ENCODE measurements around the gene CAPG. TPM values are rescaled to one million over a fixed set of nuclear protein-coding genes. Genes with fewer than 3 reads are reported as not detected.
"Not testable (repeated sequence)": the region's sequence is repeated elsewhere in the genome, so short reads cannot be mapped to it uniquely, and the experiment has no call there.

The CAPG gene
- total RNA-seq, 1 donor from 2014 or later = 165 TPM

DNA sequence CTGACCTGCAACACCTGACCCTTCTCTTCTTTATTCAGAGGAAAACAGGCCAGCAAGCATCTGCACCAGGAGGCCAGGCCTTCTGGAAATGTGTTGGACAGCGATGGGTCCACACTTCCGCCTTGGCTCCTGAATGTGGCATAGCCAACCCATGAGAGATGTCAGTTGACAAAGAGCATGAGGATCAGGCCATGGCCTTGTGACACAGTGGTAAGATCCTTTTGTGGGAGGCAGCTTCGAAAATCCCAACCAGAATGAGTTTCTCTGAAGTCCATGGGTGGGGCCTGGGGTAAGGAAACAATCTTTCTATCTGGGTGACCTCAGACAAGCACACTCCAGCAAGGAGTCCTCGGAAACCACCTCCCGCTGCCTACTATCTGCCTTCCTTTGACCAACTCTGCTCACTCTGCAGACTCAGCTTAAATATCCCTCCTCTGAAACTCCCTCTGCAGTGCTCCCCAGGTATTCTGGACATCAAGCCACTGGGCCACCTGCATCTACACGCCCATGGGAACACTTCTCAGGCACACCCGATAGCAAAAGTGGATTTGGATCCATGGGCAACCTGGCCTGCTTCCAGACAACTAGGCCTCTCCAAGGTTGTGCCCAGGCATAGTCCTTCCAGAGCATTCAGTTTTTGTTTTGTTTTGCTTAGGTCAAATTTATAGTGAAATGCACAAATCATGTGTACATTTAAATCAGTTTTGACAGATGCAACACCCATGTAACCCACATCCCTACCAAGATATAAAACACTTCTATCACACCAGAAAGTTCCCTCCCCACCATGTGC lies 4.8 kb upstream of the CAPG start:
- H3K36me3 ChIP-seq = no peaks in the 10 kb centered on the region
- peak overlapping the region; percentile 91 for H3K27ac ChIP-seq
- H3K9me3 ChIP-seq = no peaks in the 10 kb centered on the region
- no peak overlapping the region for H3K4me3 ChIP-seq
- no peak for DNase-seq (ENCODE audit: extremely low spot score in 2 of 2)
- TF ChIP-seq POLR2AphosphoS5 (IDR thresholded peaks at IDR 0.05; ENCODE audit: insufficient read depth in 1 of 2, low read depth in 1 of 2) = no peak
- TF ChIP-seq, protein P1, sequence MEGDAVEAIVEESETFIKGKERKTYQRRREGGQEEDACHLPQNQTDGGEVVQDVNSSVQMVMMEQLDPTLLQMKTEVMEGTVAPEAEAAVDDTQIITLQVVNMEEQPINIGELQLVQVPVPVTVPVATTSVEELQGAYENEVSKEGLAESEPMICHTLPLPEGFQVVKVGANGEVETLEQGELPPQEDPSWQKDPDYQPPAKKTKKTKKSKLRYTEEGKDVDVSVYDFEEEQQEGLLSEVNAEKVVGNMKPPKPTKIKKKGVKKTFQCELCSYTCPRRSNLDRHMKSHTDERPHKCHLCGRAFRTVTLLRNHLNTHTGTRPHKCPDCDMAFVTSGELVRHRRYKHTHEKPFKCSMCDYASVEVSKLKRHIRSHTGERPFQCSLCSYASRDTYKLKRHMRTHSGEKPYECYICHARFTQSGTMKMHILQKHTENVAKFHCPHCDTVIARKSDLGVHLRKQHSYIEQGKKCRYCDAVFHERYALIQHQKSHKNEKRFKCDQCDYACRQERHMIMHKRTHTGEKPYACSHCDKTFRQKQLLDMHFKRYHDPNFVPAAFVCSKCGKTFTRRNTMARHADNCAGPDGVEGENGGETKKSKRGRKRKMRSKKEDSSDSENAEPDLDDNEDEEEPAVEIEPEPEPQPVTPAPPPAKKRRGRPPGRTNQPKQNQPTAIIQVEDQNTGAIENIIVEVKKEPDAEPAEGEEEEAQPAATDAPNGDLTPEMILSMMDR (IDR thresholded peaks at IDR 0.05) = no peak
- no peak for TF ChIP-seq POLR2A (IDR thresholded peaks at IDR 0.05)
- peaks cover 61% of the 10 kb centered on the region for H3K4me1 ChIP-seq
- intact Hi-C loops (cut with DNase I) = no loop called here
- no peaks in the 10 kb centered on the region for H3K27me3 ChIP-seq

DNA sequence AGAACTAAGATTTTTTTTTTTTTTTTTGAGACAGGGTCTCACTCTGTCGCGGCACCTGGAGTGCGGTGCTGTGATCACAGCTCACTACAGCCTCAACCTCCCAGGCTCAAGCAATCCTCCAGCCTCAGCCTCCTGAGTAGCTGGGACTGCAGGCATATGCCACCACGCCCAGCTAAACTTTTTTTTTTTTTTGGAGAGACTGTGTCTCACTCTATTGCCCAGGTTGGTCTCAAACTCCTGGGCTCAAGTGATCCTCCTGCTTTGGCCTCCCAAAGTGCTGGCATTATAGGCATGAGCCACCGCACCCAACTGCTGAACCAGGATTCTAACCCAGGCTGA lies 4.2 kb upstream of the CAPG start:
- H3K27me3 ChIP-seq; DNase-seq (ENCODE audit: extremely low spot score in 2 of 2); H3K36me3 ChIP-seq; intact Hi-C loops (cut with DNase I); H3K9me3 ChIP-seq: not testable (repeated sequence)
- Histone ChIP-seq H3K4me1 (peaks cover 61% of the 10 kb centered on the region), H3K4me3 (peak overlapping the region; percentile 65 to 66), H3K27ac (peak overlapping the region; percentile 91)

DNA sequence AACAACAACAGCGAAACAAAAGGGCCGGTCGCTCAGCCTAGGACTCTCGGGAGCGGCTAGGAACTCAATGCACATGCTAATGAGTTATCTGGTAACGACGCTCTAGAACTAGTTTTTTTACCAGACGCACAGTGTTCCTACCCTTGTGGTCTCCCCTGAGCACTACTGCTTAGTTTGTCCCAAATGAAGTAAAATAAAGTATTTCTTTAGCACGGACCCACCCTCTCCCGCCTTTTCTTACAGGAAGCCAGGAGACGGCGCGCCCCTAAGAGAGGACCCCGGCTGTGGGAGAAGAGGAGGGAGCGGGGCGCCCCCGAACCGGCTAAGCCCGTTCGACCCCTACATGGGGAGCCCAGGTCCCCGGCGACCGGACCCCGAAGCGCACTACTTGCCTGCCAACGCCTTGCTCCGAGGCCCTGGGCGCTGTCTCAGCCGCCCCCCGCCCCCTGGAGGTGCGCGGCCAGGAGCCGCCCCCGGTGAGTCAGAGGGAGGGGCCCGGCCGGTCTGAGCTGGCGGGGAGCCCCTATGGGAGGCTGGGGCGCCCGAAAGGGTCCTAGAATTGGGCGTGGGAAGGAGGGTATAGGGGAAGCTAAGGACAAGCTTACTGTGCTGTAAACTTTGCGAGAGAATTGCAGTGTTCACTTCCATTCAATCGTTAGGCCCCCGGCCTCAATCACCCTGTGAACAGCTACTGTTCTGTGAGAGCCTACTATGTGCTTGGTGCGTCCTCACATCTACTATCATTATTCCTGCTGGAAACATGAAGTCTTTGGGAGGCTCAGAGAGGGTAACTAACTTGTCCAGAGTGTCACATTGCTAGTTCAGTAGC lies 3.6 kb upstream of the CAPG start:
- H3K27ac ChIP-seq = peak overlapping the region; percentile 91
- no peaks in the 10 kb centered on the region for H3K9me3 ChIP-seq
- H3K4me3 ChIP-seq = peak overlapping the region; percentile 65 to 66
- no peaks in the 10 kb centered on the region for H3K36me3 ChIP-seq
- TF ChIP-seq POLR2AphosphoS5 (IDR thresholded peaks at IDR 0.05; ENCODE audit: insufficient read depth in 1 of 2, low read depth in 1 of 2) (peak; percentile 17 to 95), POLR2A (IDR thresholded peaks at IDR 0.05) (peak in 1 of 2 donors; percentile 79)
- TF ChIP-seq, protein P1 (IDR thresholded peaks at IDR 0.05) = no peak
- peaks cover 61% of the 10 kb centered on the region for H3K4me1 ChIP-seq
- intact Hi-C loops (cut with DNase I) = no loop called here
- no peaks in the 10 kb centered on the region for H3K27me3 ChIP-seq
- no peak for DNase-seq (ENCODE audit: extremely low spot score in 2 of 2)

DNA sequence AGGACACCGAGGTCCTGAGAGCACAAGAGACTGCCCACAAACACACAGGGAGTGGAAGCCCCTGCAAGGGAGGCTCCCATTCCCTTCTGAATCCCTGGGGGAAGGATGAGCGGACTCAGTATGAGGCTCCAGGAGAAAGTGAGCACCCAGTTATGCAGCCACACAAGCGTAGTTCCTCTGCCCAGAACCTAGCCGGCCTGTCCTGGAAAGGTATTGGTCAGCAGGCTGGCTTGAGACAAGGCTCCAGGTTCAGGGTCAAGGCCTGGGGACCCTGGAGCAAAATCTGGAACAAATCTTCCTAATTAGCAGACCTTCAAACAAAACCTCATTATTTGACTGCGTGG lies 1.2 kb upstream of the CAPG start:
- peak overlapping the region; percentile 85 for H3K27ac ChIP-seq
- no peaks in the 10 kb centered on the region for H3K36me3 ChIP-seq
- no peak for DNase-seq (ENCODE audit: extremely low spot score in 2 of 2)
- no peak overlapping the region for H3K4me3 ChIP-seq
- H3K9me3 ChIP-seq = no peaks in the 10 kb centered on the region
- H3K4me1 ChIP-seq = peaks cover 72% of the 10 kb centered on the region
- TF ChIP-seq POLR2A (IDR thresholded peaks at IDR 0.05) = no peak
- TF ChIP-seq, protein P1 (IDR thresholded peaks at IDR 0.05) = no peak
- no peak for TF ChIP-seq POLR2AphosphoS5 (IDR thresholded peaks at IDR 0.05; ENCODE audit: insufficient read depth in 1 of 2, low read depth in 1 of 2)
- intact Hi-C loops (cut with DNase I) = no loop called here
- no peaks in the 10 kb centered on the region for H3K27me3 ChIP-seq

DNA sequence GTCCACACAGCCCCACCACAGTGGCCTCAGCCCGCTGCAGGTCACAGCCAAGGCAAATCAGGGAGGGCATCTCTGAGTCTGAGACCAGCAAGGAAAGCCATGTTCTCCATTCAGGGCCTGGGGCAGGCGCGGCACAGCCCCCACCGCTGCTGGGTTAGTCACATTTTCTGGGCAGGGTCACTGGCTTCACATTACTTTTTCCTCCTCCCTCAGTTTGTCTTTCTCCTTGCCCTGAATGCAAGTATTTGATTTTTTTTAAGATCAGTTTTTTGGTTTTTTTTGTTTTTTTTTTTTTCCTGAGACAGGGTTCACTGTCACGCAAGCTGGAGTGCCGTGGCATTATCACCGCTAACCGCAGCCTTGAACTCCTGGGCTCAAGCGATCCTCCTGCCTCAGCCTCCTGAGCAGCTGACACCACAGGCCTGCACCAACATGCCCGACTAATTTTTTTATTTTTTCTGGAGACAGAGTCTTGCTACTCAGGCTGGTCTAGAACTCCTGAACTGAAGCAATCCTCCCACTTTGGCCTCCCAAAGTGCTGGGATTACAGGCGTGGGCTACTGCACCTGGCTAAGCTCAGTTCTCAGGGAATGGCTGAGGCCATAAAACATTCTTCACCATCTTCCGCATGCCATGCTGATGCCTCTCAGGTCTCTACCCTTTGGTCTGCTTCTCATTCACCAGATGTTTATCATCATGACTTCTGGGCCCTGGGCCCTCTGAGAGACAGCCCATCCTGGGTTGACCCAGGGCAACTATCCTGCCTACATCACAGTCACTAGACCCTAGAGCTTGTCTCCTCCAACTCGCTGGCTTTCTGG lies 628 bp upstream of the CAPG start:
- Histone ChIP-seq H3K9me3 (no peaks in the 10 kb centered on the region), H3K36me3 (no peaks in the 10 kb centered on the region), H3K27ac (peak overlapping the region; percentile 85), H3K4me3 (peak overlapping the region; percentile 30 to 32), H3K4me1 (peaks cover 77% of the 10 kb centered on the region), H3K27me3 (no peaks in the 10 kb centered on the region)
- DNase-seq (ENCODE audit: extremely low spot score in 2 of 2) = no peak
- intact Hi-C loops (cut with DNase I) = no loop called here
- TF ChIP-seq POLR2AphosphoS5 (IDR thresholded peaks at IDR 0.05; ENCODE audit: insufficient read depth in 1 of 2, low read depth in 1 of 2) = no peak
- TF ChIP-seq POLR2A (IDR thresholded peaks at IDR 0.05) = no peak
- TF ChIP-seq, protein P1 (IDR thresholded peaks at IDR 0.05) = no peak

Measured in vagina (tissue), 2 donors.